ENCODE data around the gene NFIX. TPM values are rescaled to one million over a fixed set of nuclear protein-coding genes. Genes with fewer than 3 reads are reported as not detected.

The NFIX gene
- total RNA-seq, 2 donors from 2014 or later = 70.9 to 73.8 TPM

- intact Hi-C loops (cut with DNase I) = no loop called here
- peak; percentile 61 for DNase-seq
- Histone ChIP-seq H3K4me3 (peak overlapping the region; percentile 25), H3K9ac (ENCODE audit: low read depth in 2 of 2, low read length in 2 of 2) (peak overlapping the region; percentile 38 to 42), H3K27me3 (no peaks in the 10 kb centered on the region), H3K36me3 (no peaks in the 10 kb centered on the region), H3K9me3 (no peaks in the 10 kb centered on the region), H3K4me1 (peaks cover 4% of the 10 kb centered on the region), H3K27ac (peak overlapping the region; percentile 79)
- TF ChIP-seq CTCF (IDR thresholded peaks at IDR 0.05) = no peak
Measured at GRCh38 chr19:13024951-13025697, 29.8 kb downstream of the NFIX start.

- H3K4me1 ChIP-seq = peaks cover 4% of the 10 kb centered on the region
- H3K27ac ChIP-seq = peak overlapping the region; percentile 79
- peak overlapping the region; percentile 20 to 42 for H3K9ac ChIP-seq (ENCODE audit: low read depth in 2 of 2, low read length in 2 of 2)
- no peaks in the 10 kb centered on the region for H3K9me3 ChIP-seq
- TF ChIP-seq CTCF (IDR thresholded peaks at IDR 0.05) = no peak
- no peaks in the 10 kb centered on the region for H3K27me3 ChIP-seq
- no peak for DNase-seq
- H3K4me3 ChIP-seq = peak overlapping the region; percentile 25
- intact Hi-C loops (cut with DNase I) = no loop called here
- no peaks in the 10 kb centered on the region for H3K36me3 ChIP-seq
Measured at GRCh38 chr19:13025819-13026456, 30.7 kb downstream of the NFIX start.

GRCh38 chr19:13026462-13027370 is 31.4 kb downstream of the NFIX start:
- H3K4me1 ChIP-seq = peaks cover 7% of the 10 kb centered on the region
- H3K27ac ChIP-seq = peak overlapping the region; percentile 79
- no peaks in the 10 kb centered on the region for H3K36me3 ChIP-seq
- peak overlapping the region in 1 of 2 donors; percentile 42 for H3K9ac ChIP-seq (ENCODE audit: low read depth in 2 of 2, low read length in 2 of 2)
- H3K4me3 ChIP-seq = peak overlapping the region; percentile 25
- no peaks in the 10 kb centered on the region for H3K9me3 ChIP-seq
- TF ChIP-seq CTCF (IDR thresholded peaks at IDR 0.05) = no peak
- H3K27me3 ChIP-seq = no peaks in the 10 kb centered on the region
- intact Hi-C loops (cut with DNase I) = no loop called here
- DNase-seq = peak; percentile 74

- Histone ChIP-seq H3K27ac (no peak overlapping the region), H3K27me3 (no peaks in the 10 kb centered on the region), H3K36me3 (no peaks in the 10 kb centered on the region), H3K9ac (ENCODE audit: low read depth in 2 of 2, low read length in 2 of 2) (peak overlapping the region in 1 of 2 donors; percentile 42), H3K4me3 (no peak overlapping the region), H3K9me3 (no peaks in the 10 kb centered on the region), H3K4me1 (peaks cover 10% of the 10 kb centered on the region)
- intact Hi-C loops (cut with DNase I) = no loop called here
- no peak for DNase-seq
- no peak for TF ChIP-seq CTCF (IDR thresholded peaks at IDR 0.05)
Measured at GRCh38 chr19:13027557-13027956, 32.3 kb downstream of the NFIX start.

GRCh38 chr19:13028027-13028426 is 32.8 kb downstream of the NFIX start:
- peaks cover 11% of the 10 kb centered on the region for H3K4me1 ChIP-seq
- H3K9me3 ChIP-seq = no peaks in the 10 kb centered on the region
- intact Hi-C loops (cut with DNase I) = no loop called here
- no peak for TF ChIP-seq CTCF (IDR thresholded peaks at IDR 0.05)
- H3K27ac ChIP-seq = no peak overlapping the region
- H3K9ac ChIP-seq (ENCODE audit: low read depth in 2 of 2, low read length in 2 of 2) = peak overlapping the region in 1 of 2 donors; percentile 42
- H3K4me3 ChIP-seq = no peak overlapping the region
- H3K36me3 ChIP-seq = no peaks in the 10 kb centered on the region
- no peaks in the 10 kb centered on the region for H3K27me3 ChIP-seq
- DNase-seq = no peak

Measured in colonic mucosa (tissue), 4 donors.